Measurements from ENCODE around the gene PPP1R9A.

The PPP1R9A gene

DNA sequence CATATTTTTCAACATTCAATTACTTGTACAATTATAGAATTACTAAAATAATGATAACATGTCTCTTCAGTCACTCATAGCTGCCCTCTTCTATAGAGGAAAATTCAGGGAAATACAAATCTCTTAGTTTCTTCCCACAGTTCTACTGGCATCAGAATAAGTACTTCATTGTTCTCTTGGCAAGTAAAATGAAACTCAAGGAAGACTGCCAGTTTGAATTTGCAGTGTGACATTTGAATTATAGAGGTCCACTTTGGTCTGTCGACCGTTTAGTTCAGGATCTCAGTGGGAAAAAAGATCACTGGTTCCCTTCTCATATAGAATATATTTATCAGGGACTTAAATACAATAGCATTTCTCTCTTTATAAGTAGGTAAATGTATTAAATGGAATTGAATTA is 302.4 kb downstream of the PPP1R9A start:
- no peak overlapping the region for H3K4me3 ChIP-seq (ENCODE audit: low read depth, low read length)
- peak; percentile 43 for DNase-seq (ENCODE audit: low read depth)
- TF ChIP-seq CTCF (IDR thresholded peaks at IDR 0.05; ENCODE audit: low read depth, low read length, missing control alignments) = no peak
- in situ Hi-C loops (cut with HindIII; ENCODE audit: low sequenced_read_pairs) = no loop called here

GRCh38 chr7:95213148-95213547 is 305.8 kb downstream of the PPP1R9A start:
- no peak overlapping the region for H3K4me3 ChIP-seq (ENCODE audit: low read depth, low read length)
- no peak for TF ChIP-seq CTCF (IDR thresholded peaks at IDR 0.05; ENCODE audit: low read depth, low read length, missing control alignments)
- in situ Hi-C loops (cut with HindIII; ENCODE audit: low sequenced_read_pairs) = no loop called here
- no peak for DNase-seq (ENCODE audit: low read depth)

GRCh38 chr7:95213809-95214492 is 306.6 kb downstream of the PPP1R9A start:
- DNase-seq (ENCODE audit: low read depth) = peak; percentile 98
- no peak overlapping the region for H3K4me3 ChIP-seq (ENCODE audit: low read depth, low read length)
- in situ Hi-C loops (cut with HindIII; ENCODE audit: low sequenced_read_pairs) = no loop called here
- TF ChIP-seq CTCF (IDR thresholded peaks at IDR 0.05; ENCODE audit: low read depth, low read length, missing control alignments) = no peak

DNA sequence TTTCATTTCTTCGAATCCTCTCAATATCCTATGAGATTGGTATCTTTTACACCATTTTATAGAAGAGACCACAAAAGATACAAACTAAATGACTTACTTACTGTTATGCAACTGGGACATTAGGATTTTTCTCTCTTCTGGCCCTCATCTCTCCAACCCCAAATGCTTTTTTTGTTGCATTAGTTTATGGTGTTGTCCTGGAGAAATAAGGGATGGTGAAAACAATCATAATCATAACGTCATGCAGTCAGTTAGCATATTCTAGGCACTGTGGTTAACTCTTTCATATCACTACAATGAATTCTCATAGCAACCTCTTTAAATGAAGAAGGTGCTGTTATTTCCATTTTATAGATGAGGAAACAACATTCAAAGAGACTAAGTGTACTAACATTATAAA is 312.3 kb downstream of the PPP1R9A start:
- no peak for TF ChIP-seq CTCF (IDR thresholded peaks at IDR 0.05; ENCODE audit: low read depth, low read length, missing control alignments)
- in situ Hi-C loops (cut with HindIII; ENCODE audit: low sequenced_read_pairs) = no loop called here

GRCh38 chr7:95220328-95220727 is 312.9 kb downstream of the PPP1R9A start:
- no peak for TF ChIP-seq CTCF (IDR thresholded peaks at IDR 0.05; ENCODE audit: low read depth, low read length, missing control alignments)
- no peak overlapping the region for H3K4me3 ChIP-seq (ENCODE audit: low read depth, low read length)
- in situ Hi-C loops (cut with HindIII; ENCODE audit: low sequenced_read_pairs) = no loop called here
- DNase-seq (ENCODE audit: low read depth) = no peak

More for the DNA sequence above, 312.3 kb downstream of the PPP1R9A start:
- no peak overlapping the region for H3K4me3 ChIP-seq (ENCODE audit: low read depth, low read length)
- no peak for DNase-seq (ENCODE audit: low read depth)

DNA sequence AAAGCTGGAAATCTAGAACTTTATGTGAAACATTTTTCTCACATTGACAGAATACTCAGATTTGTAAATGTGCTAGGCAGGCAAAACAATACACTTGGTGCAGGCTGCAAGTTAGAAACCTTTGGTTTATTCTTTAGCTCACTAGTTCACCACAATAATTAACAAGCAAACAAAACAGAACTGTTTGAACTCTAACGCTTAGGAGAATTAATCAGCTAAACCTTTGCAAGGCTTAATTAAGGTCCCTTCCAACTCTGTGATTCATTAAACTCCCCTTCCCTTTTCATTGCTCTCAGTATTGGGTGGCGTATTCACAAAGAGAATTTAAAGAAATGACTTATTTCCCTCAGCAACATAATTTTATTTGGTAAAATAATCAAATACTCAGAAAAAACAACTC is 317.9 kb downstream of the PPP1R9A start:
- TF ChIP-seq CTCF (IDR thresholded peaks at IDR 0.05; ENCODE audit: low read depth, low read length, missing control alignments) = no peak
- no peak for DNase-seq (ENCODE audit: low read depth)
- no peak overlapping the region for H3K4me3 ChIP-seq (ENCODE audit: low read depth, low read length)
- in situ Hi-C loops (cut with HindIII; ENCODE audit: low sequenced_read_pairs) = no loop called here

Data from astrocyte of the cerebellum (primary cell).